Measurements from ENCODE around the gene GCNT1.
"Not testable (repeated sequence)": the region's sequence is repeated elsewhere in the genome, so short reads cannot be mapped to it uniquely, and the experiment has no call there.

The GCNT1 gene

GRCh38 chr9:76458903-76459693 lies at the start of gene GCNT1:
Gene GCNT1, plus strand, starts transcription at chr9:76459182. Its CDS starts 43,200 bp downstream, at chr9:76502382.
- peak; percentile 73 to 90 for DNase-seq (ENCODE audit: low read depth in 2 of 2)

- no peak for DNase-seq (ENCODE audit: low read depth in 2 of 2)
Observed at GRCh38 chr9:76412638-76413037, 46.3 kb upstream of the GCNT1 start.

- no peak for DNase-seq (ENCODE audit: low read depth in 2 of 2)
Observed at GRCh38 chr9:76413658-76414057, 45.3 kb upstream of the GCNT1 start.

- DNase-seq (ENCODE audit: low read depth in 2 of 2), result no peak
Observed at GRCh38 chr9:76414661-76415060, 44.3 kb upstream of the GCNT1 start.

- DNase-seq (ENCODE audit: low read depth in 2 of 2), result no peak
Observed at GRCh38 chr9:76415154-76415553, 43.8 kb upstream of the GCNT1 start.

GRCh38 chr9:76415731-76416130 lies 43.3 kb upstream of the GCNT1 start:
- no peak for DNase-seq (ENCODE audit: low read depth in 2 of 2)

GRCh38 chr9:76417394-76417793 lies 41.6 kb upstream of the GCNT1 start:
- no peak for DNase-seq (ENCODE audit: low read depth in 2 of 2)

GRCh38 chr9:76419782-76420380 lies 39.1 kb upstream of the GCNT1 start:
- no peak for DNase-seq (ENCODE audit: low read depth in 2 of 2)

- no peak for DNase-seq (ENCODE audit: low read depth in 2 of 2)
Observed at GRCh38 chr9:76423216-76424177, 35.5 kb upstream of the GCNT1 start.

GRCh38 chr9:76424491-76424890 lies 34.5 kb upstream of the GCNT1 start:
- DNase-seq (ENCODE audit: low read depth in 2 of 2), result no peak

GRCh38 chr9:76425677-76426453 lies 33.1 kb upstream of the GCNT1 start:
- no peak for DNase-seq (ENCODE audit: low read depth in 2 of 2)

- DNase-seq (ENCODE audit: low read depth in 2 of 2), result no peak
Observed at GRCh38 chr9:76426807-76427419, 32.1 kb upstream of the GCNT1 start.

GRCh38 chr9:76431601-76432000 lies 27.4 kb upstream of the GCNT1 start:
- DNase-seq (ENCODE audit: low read depth in 2 of 2), result no peak

GRCh38 chr9:76433406-76433805 lies 25.6 kb upstream of the GCNT1 start:
- DNase-seq (ENCODE audit: low read depth in 2 of 2), result no peak

GRCh38 chr9:76433836-76434235 lies 25.1 kb upstream of the GCNT1 start:
- DNase-seq (ENCODE audit: low read depth in 2 of 2), result no peak

- DNase-seq (ENCODE audit: low read depth in 2 of 2), result not testable (repeated sequence)
Observed at GRCh38 chr9:76434897-76435296, 24.1 kb upstream of the GCNT1 start.

- DNase-seq (ENCODE audit: low read depth in 2 of 2), result not testable (repeated sequence)
Observed at GRCh38 chr9:76437017-76437699, 21.8 kb upstream of the GCNT1 start.

GRCh38 chr9:76438841-76439588 lies 20.0 kb upstream of the GCNT1 start:
- DNase-seq (ENCODE audit: low read depth in 2 of 2), result no peak

GRCh38 chr9:76441551-76442322 lies 17.2 kb upstream of the GCNT1 start:
- peak; percentile 30 to 51 for DNase-seq (ENCODE audit: low read depth in 2 of 2)

Measured in stimulated activated CD4-positive, alpha-beta T cell treated with anti-CD3 and anti-CD28 coated beads, Interleukin-15, amount 100 ng/mL, for 48 hours (primary cell).